GM18505 (cell line): ENCODE results near the gene MOB2.

Experiments used
- ATAC-seq: cut with Tn5 transposase; IDR thresholded peaks from one replicate; pipeline ENCODE4 v1.9.1; 2021; ENCODE audit not compliant: unreplicated experiment
- POLR2A ChIP-seq: IDR thresholded peaks from 4 replicates; pipeline ENCODE4 v1.6.1; 2011; ENCODE audit warnings: borderline replicate concordance; ENCODE audit not compliant: insufficient read depth, insufficient read length; ENCODE audit errors: extremely low read depth

MOB2 gene

DNA sequence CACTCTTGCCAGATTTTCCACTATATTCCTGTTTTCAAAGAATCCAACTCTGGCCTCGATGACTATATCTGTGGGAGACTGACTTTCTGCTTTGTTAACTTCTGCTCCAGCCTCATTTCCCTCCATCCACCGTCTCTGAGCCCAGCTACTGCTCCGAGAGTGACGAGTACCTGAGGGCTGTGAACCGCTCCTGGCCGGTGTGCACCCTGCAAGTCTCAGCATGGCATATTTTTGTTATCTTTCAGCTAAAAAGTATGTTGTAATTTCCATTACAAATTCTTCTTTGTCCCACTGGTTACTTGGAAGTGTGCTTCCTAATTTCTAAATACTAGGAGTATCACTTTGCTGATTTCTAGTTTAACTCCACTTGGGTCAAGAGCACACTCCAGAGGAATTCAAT, 36.5 kb upstream of the MOB2 start:
- no peak for ATAC-seq
- TF ChIP-seq POLR2A, result no peak

DNA sequence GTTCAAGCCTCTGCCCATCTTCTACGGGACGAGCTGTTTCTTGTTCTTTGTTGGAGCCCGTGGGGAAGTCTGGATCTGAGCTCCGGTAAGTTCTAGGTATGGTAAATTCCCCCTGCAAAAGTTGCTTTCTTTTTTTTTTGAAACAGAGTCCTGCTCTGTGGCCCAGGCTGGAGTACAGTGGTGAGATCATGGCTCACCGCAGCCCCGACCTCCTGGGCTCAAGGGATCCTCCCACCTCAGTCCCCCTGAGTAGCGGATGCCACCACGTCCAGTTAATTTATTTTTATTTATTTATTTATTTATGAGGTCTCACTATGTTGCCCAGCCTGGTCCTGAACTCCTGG, 35.5 kb upstream of the MOB2 start:
- no peak for TF ChIP-seq POLR2A
- peak; percentile 24 for ATAC-seq

DNA sequence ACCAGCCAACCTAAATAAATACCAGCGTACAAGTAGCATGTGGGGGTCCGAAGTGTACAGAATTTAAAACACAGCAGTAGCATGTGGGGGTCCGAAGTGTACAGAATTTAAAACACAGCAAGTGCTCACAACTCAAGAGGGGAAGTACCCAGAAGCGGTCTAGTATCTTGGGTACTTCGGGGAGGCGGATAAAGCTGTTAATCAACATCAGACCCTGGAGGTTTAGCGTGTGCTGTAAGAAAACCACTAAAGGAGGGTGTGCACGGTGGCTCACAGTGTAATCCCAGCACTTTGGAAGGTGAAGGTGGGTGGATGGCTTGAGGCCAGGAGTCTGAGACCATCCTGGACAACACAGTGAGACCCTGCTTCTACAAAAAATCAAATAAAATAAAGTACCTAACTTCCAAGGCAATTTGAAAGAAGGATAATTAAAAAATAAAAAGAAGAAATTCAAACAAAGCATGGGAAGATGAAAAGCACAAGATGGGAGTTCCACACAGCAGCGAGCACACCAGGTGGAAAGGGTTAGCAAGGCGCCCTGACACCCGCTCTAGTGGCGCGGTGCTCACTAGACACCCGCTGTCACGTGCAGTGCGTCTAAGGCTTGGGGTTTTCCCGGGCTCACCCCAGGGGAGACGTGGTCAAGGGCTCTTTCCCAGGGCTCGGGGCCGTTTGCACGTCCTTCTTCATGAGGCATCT, 35.0 kb upstream of the MOB2 start:
- TF ChIP-seq POLR2A, result no peak
- peak; percentile 59 for ATAC-seq

DNA sequence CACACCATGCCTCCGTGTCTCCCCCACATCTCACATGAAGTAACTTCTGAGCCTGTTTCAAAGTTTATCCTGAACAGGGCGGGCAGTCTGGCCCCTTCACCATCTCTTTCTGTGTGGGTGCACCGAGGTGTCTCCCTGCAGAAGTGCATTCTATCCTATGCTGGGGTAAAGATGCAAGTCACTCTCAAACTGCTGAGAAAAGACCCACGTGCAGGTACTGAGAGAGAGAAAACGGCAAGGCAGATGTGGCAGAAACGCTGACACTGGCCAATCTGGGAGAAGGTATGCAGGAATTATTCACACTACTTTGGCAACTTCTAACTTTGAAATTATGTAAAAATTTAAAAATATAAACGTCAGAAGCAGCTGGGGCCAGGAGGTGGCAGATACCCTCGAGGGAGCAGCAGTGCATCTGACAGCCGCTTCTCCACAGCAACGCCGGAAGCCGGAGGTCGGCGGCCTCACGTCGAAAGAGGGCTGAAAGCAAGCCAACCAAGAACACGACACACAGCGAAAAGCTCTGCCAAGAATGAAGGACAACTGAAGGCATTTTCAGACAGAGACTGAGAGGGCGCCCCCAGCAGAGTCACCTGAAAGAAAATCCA, 34.2 kb upstream of the MOB2 start:
- TF ChIP-seq POLR2A, result no peak
- no peak for ATAC-seq

DNA sequence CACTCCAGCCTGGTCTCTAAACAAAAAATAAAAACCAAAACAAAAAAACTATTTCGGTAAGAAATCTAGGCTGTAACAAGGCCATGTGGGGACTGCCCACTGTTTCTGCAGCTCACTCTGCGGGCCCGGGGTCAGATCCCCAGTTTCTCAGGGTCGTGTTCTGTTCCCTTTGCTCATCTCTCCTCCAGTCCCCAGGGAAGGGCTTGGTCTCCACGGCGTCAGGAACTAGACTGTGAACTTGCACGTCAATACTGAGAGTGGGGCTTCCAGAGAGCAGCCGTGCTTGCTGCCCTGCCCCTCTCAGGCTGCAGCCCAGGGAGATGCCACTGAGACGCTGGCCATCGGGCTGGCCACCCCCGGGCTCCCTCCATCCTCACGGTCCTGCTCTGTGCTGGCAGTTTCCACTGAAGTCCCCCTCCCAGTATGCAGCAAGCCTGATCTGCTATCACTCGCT, 33.7 kb upstream of the MOB2 start:
- ATAC-seq, result no peak
- no peak for TF ChIP-seq POLR2A

DNA sequence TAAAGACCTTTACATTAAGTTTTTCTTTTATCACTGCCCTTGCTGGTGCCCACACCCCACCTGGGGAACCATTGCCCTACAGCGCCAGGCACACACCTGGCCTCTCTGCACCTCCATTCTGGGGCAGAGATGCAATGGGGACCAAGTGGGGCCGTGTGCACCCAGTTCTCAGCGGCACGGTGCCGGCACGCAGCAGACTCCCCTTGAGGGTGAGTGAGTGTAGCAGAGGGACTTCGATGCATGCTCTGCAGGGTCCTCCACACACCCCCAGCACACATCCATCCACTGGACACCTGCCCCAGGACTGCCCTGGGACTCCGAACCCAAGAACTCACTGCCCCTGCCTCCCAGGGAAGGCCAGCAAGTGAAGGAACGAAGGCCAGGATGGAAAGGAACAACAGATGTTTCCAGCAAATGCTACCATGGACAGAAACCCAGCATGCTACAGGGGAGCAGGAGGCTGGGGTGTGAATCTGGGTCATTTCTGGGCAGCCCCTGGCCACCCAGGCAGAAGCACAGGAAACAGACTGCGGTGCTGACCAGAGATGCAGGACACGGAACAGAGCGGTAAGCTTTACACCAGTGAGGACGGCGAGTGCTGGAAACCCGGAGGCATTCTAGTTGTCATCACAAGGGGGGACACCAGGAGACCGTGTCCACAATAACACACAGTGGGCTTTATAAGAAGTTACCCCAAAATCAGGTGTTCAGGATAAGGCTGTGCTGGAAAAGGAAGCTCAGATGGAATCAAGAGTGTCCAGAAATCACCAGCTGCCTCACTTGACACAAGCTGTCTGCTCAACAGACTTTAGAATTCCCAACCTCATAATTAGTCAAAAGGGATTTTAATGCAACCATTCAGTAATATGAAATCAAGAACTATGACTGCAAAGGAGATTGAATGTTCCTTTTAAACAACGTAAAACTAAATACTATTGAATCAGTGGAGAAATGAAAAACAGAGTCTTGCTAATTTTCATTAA, 32.7 kb upstream of the MOB2 start:
- no peak for ATAC-seq
- no peak for TF ChIP-seq POLR2A

DNA sequence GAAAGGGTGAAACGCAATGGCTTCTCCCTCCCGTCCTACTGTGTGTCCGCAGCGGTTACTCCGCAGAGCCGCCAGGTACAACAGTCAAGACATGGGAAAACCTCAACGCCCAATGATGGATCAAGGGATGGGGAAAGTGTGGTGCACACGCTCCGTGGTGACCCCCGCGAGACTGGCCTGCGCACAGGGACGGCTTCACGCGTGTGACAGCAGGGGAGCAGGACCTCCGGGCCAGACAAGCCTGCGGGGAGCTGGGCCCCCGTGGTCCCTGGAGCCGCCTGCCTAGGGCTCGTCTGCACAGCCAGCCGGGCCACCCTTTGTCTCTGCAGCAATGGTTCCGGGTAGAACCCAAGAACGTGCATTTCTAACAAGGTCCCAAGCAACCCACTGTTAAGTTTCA, 31.7 kb upstream of the MOB2 start:
- TF ChIP-seq POLR2A, result no peak
- no peak for ATAC-seq

DNA sequence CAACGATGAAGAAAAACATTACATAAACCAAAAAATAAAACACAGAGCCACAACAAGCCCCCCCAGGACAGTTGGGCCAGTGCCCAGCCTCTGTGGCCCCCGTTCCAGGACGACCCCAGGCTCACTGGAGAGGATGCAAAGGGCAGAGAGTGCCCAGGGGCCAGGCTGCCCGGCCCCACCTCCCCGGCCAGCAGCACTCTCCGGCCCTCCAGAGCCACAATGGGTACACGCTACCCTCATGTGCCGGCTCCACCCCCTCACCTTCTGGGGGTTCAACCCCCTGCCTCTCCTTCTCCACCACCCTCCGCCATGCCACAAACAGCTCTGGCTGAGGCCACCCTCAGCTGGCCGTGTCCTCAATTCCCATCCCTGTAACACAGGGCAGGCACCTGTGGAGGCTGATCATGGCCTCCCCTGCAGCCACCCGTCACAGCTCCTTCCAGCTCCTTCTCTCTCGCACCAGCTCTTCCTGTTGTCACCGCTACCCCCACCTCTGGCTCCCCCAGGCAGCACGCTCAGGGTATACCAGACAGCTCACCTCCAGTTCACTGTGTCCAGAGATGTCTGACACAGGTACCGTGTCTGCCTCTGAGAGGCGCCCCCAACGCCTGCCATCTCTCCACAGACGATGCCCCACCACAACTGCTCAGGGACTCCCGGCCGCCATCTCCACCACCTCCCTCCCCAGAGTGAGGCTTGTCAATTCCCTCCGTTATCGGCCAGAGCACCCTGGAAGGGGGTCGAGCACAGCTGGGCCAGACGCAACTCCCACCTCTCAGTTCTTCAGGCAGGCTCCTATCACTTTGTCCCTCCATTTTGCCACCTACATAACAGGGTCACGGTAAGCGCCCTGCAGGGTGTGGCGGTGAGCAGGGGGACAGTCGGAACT, 30.8 kb upstream of the MOB2 start:
- no peak for ATAC-seq
- no peak for TF ChIP-seq POLR2A

DNA sequence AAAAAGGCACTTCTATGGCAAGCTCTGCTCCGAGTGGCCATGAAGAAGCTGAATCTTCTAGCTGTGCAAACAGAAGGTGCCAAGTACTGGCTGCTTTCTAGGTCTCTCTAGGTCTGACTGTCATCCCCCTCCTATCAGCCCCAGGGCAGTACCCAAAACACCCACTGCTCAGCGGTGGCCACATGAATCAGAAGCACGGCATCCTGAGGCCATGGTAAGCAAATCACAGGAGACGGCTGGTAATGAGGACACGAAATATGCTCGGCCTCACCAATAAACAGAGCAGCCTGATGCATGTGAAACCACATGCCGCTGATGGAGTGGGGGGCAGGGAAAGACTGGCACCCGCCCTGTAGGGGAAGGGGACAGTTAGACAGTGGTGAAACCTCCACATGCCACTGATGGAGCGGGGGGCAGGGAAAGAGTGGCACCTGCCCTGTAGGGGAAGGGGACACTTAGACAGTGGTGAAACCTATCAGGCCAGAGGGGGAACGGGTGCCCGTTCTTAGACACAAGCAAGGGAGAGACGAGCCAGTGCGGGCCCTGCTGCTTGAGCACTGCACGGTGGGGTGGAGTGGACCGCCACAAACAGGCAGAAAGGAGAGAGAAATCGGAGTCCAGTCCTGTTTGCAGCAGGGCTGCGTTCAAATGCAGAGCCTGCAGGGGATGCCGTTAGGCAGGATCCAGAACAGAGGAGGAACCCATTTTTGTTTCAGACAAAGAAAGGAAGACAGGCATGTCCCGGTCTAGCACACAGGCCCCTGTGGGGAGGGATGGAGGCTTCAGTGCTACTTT, 29.9 kb upstream of the MOB2 start:
- TF ChIP-seq POLR2A, result no peak
- no peak for ATAC-seq

DNA sequence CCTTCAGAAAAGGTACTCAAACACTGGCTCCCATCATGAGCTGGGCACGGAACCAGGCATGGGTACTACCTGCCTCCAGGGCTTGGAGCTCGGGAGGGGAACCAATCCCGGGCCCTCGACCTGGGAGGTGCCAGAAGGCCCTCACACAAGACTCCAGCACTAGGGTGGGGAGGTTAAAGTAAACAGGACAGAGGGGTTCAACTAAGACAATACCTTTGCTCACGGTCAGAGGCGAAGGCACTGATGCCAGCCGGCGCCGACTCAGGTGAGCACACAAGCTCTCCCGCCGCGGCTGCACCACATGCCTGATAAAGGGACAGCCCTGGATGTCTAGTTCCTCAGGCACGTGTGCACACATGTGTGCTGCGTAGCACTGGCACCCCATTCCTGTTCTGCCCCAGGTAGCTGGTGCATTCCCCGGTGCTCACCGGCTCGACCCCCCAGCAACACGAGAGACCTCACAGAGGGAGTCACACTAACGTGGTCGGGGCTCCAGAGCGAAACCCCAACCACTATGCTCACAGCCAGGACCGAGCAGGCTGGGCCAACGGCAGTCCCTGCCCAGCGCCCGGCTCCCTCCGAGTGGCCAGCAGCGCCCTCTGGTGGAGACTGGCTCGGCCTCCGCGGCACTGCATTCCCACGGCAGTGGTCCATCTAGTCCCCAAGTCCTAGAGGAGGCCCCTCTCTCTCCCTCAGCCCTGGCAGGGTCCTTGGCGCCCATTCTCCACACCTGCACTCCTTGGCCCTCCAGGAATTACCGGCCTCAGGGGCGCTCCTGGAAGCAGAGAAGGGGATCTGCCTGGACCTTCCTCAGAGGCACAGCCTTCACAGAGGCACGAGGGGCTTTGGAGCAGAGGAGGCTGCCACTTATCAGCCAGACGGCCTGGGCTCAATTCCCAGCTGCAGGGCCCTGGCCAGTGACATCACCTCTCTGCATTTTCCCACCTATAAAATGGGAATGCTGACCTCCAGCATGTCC, 28.8 kb upstream of the MOB2 start:
- ATAC-seq, result no peak

More for the DNA sequence above, 28.8 kb upstream of the MOB2 start:
- TF ChIP-seq POLR2A, result no peak
